UCSD-AML1 (cell line): ENCODE results near the gene PSPN.
A peak's percentile ranks its signal among the peaks of the same experiment; 100 is the strongest.
"Not testable (repeated sequence)": the region's sequence is repeated elsewhere in the genome, so short reads cannot be mapped to it uniquely, and the experiment has no call there.

Experiments used
- DNase-seq: peaks from one replicate; lab custom pipeline; 2025; ENCODE audit not compliant: unreplicated experiment; lab: John Stamatoyannopoulos, UW

The PSPN gene

GRCh38 chr19:6373813-6374108 lies 2.0 kb downstream of the PSPN start:
- DNase-seq = no peak

DNA sequence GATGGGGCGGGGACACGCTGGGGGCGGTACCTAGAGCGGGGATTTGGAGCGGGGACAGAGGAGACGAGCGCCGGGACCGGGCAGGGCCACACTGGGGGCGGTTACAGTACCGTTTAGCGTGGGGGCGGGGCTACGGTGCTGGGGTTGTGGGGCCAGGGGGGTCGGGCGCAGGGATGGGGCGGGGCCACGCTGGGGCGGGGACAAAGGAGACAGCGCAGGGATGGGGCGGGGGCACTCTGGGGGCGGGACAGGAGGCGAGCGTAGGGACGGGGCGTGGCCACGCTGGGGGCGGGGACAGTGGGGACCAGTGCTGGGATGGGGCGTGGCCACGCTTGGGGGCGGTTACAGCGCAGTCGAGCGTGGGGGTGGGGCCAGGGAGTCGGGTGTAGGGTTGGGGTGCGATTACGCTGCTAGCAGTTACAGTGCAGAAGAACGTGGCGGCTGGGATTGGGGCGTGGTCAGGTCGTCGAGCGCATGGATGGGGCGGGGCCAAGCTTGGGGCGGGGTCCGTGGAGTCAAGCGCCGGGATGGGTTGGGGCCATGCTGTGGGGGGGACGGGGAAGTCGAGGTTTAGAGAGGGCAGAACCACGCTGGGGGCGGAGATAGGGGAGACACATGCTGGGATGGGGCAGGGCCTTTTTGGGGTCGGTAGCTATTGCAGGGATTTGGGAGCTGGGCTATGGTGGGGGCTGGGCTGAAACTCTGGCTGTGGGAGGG lies 2.5 kb downstream of the PSPN start:
- DNase-seq = peak; percentile 99

DNA sequence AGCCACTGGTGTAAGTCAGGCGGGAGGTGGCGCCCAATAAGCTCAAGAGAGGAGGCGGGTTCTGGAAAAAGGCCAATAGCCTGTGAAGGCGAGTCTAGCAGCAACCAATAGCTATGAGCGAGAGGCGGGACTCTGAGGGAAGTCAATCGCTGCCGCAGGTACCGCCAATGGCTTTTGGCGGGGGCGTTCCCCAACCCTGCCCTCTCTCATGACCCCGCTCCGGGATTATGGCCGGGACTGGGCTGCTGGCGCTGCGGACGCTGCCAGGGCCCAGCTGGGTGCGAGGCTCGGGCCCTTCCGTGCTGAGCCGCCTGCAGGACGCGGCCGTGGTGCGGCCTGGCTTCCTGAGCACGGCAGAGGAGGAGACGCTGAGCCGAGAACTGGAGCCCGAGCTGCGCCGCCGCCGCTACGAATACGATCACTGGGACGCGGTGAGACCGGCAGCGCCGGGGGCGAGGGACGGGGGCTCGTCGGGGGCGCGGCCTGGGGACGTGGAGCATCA lies 3.1 kb downstream of the PSPN start, which contains the start of gene ALKBH7:
ALKBH7 (plus strand) TSS at position 201 of the 502 bp plus-strand sequence; CDS start at position 228, 27 bp downstream.
- peak; percentile 95 for DNase-seq

DNA sequence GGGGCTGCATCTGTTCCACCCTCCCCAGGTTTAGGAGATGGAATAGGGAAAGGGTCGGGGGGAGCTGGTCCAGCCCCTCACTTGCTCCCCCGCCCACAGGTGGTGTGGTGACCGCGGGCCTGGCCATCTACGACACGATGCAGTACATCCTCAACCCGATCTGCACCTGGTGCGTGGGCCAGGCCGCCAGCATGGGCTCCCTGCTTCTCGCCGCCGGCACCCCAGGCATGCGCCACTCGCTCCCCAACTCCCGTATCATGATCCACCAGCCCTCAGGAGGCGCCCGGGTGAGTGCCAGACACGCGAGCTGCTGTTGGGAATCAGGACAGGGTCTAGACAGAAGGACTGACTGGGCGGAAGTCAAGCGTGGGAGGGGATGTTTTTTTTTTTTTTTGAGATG lies 11.4 kb downstream of the PSPN start:
- no peak for DNase-seq

DNA sequence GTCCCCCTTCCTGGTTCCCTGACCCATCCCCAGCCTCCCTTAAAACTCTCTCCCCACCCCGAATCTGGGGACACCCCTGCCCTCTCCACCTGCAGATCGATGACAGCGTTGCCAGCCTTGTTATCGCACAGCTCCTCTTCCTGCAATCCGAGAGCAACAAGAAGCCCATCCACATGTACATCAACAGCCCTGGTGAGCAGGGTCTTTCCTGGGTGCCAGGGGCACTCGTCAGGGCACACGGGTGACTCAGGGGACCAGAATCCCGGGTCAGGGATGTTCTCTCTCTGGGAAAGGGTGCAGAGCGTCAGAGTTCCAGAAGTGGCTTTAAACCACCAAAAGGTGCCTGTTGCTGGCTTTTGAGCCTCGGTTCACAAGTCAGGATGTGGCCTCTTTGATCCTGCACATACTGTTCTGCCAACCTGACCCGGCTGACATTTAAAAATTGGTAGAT lies 13.4 kb downstream of the PSPN start:
- no peak for DNase-seq

GRCh38 chr19:6362027-6362350 lies 13.7 kb downstream of the PSPN start:
- DNase-seq = no peak

DNA sequence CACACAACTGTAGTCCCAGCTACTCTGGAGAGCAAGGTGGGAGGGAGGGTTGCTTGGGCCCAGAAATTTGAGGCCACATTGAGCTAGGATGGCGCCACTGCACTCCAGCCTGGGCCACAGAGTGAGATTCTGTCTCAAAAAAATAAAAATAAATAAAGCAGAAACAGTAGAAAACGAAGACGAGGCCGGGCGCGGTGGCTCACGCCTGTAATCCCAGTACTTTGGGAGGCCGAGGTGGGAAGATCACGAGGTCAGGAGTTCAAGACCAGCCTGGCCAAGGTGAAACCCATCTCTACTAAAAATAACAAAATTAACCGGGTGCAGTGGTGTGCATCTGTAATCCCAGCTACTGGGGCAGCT lies 14.9 kb downstream of the PSPN start:
- DNase-seq = not testable (repeated sequence)

DNA sequence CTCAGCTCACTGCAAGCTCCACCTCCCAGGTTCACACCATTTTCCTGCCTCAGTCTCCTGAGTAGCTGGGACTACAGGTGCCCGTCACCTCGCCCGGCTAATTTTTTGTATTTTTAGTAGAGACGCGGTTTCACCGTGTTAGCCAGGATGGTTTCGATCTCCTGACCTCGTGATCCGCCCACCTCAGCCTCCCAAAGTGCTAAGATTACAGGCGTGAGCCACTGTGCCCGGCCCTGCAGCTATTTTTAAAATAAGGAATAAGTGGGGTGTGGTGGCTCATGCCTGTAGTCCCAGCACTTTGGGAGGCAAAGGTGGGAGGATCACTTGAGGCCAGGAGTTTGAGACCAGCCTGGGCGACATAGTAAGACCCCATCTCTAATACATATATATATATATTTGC lies 15.3 kb downstream of the PSPN start:
- DNase-seq = not testable (repeated sequence)

- no peak for DNase-seq
Measured at GRCh38 chr19:6359568-6360341, 16.0 kb downstream of the PSPN start.

DNA sequence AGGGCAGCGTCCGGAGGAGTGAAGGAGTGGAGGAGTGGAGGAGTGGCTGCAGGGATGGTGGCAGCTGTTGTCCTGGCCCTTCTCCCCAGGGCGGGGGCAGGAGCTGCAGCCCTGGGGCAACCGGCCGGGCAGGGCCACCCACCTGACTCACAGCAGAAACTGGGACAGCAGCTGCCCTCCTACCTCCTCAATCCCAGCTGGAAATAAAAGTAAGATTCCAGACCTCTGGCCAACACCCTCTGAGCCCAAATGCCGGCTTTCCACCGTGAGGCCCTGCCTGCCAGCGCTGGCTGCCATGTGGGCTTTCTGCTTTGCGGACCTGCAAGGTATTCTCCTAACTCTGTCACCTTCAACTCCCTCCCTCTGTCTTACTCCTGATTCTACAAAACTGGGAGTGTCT lies 17.7 kb downstream of the PSPN start:
- DNase-seq = no peak

DNA sequence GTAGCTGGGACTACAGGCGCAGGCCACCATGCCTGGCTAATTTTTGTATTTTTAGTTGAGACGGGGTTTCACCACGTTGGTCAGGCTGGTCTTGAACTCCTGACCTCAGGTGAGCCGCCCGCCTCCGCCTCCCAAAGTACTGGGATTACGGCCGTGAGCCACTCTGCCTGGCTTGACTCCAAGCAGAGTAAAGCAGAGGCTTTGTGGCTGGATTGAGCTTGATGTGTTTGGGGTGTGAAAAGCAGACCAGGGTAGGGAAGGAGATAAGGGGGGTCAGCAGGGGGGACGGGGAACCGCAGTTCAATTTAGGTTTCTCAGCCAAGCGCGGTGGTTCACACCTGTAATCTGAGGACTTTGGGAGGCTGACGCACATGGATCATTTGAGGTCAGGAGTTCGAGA lies 18.6 kb downstream of the PSPN start:
- DNase-seq = no peak

DNA sequence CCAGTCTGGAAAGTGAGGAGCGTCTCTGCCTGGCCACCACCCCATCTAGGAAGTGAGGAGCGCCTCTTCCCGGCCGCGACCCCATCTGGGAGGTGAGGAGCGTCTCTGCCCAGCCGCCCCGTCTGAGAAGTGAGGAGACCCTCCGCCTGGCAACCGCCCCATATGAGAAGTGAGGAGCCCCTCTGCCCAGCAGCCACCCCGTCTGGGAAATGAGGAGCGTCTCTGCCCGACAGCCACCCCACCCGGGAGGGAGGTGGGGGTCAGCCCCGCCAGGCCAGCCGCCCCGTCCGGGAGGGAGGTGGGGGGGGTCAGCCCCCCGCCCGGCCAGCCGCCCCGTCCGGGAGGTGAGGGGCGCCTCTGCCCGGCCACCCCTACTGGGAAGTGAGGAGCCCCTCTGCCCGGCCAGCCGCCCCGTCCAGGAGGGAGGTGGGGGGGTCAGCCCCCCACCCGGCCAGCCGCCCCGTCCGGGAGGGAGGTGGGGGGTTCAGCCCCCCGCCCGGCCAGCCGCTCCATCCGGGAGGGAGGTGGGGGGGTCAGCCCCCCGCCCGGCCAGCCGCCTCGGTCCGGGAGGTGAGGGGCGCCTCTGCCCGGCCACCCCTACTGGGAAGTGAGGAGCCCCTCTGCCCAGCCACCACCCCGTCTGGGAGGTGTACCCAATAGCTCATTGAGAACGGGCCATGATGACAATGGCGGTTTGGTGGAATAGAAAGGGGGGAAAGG lies 20.3 kb downstream of the PSPN start:
- DNase-seq = not testable (repeated sequence)

DNA sequence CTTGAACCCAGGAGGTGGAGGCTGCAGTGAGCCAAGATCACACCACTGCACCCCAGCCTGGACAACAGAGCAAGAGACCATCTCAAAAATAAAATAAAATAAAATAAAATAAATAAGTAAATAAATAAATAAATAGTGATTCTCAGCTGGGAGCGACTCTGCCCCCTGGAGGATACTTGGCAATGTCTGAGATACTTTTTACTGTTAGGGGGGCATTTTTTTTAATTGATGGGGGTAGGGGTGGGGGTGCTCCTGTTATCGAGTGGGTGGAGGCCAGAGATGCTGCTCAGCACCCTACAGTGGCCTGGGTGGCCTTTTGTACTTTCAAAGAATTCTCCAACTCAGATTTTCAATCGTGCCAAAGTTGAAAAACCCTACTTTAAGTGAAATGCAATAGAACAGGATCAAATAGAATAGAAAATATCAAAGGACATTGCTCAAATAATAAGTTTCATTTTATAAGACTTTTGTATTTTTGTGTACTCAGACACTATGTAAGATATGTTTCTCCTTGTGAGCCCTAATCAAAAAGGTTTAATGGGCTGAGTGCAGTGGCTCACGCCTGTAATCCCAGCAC lies 21.5 kb downstream of the PSPN start:
- no peak for DNase-seq

DNA sequence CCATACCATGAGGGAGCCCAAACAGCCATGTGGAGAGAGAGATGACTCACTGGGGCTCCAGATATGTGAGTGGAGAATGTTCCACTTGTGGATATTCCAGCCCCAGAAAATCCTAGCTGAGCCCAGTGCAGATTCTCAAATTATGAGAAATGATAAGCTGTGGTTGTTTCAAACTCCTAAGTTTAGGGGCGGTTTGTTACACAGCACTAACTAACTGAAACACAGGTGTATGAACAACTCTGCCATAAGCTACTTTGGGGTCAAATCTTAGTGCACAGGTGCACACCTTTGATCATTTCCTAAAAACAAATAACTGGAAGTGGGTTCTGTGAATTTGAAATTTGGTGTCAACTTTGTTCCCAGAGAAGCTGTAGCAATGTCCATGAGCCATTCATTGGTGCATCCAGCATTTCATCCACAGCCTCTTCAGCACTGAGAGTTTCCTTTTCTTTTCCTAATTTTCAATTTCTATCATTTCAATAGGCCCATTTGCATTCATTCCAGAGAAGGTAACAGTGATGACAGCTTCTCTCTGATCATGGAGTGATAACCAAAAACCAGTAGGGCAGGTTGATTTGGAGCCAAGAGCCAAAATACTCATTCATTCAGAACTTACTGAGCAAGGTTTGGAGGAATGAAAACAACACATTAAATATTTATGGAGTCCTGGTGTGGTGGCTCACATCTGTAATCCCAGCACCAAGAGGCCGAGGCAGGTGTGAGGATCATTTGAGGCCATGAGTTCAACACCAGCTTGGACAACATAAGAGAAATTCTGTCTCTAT lies 23.2 kb downstream of the PSPN start:
- no peak for DNase-seq

- DNase-seq = no peak
Measured at GRCh38 chr19:6350688-6351087, 25.0 kb downstream of the PSPN start.

- not testable (repeated sequence) for DNase-seq
Measured at GRCh38 chr19:6349271-6349670, 26.5 kb downstream of the PSPN start.

GRCh38 chr19:6343462-6343861 lies 32.3 kb downstream of the PSPN start:
- no peak for DNase-seq

DNA sequence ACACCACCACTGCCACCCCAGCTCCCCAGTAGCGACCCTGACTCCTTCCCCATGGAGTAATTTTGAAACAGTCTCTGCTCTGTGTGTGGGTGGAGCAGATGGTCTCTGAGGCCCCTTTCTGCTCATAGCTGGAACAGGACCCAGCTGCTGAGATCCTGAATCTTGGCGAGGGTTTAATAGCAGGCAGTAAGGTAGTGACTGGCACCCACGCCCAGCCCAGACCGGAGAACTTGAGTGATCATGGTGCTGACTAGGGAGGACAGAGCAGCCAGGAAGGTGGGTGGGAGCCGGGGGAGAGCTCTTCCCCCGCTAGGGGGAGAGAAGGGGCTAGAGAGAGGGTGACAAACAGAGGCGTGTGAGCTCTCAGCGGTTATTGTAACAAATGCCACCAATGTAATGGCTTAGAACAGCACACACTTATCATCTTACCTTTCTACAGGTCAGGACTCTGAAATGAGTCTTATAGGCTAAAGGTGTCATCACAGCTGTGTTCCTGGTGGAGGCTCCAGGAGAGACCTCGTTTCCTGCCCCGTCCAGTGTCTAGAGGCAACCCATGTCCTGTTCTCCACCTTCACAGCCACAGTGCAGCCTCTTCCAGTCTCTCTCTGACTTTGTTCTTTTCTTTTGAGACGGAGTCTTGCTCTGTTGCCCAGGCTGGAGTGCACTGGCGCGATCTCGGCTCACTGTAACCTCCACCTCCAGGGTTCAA lies 35.1 kb downstream of the PSPN start:
- no peak for DNase-seq

GRCh38 chr19:6334490-6335285 lies 41.0 kb downstream of the PSPN start:
- no peak for DNase-seq
